Measurements from ENCODE around the gene PSMC3.
A peak's percentile ranks its signal among the peaks of the same experiment; 100 is the strongest.

Gene PSMC3

GRCh38 chr11:47443028-47443700 is 16.9 kb upstream of the PSMC3 start:
- H3K4me1 ChIP-seq (ENCODE audit: insufficient read depth, insufficient read length): peaks cover 3% of the 10 kb centered on the region
- DNase-seq (ENCODE audit: low read depth, low spot score): no peak
- TF ChIP-seq SUZ12 (IDR thresholded peaks at IDR 0.05; ENCODE audit: extremely low read depth, insufficient read depth, insufficient read length) (no peak), ZNF274 (IDR thresholded peaks at IDR 0.05; ENCODE audit: low read depth, low read length) (no peak), YY1 (IDR thresholded peaks at IDR 0.05; ENCODE audit: insufficient read depth, insufficient read length) (no peak)
- H3K9ac ChIP-seq (ENCODE audit: insufficient read length, low read depth): no peak overlapping the region
- H3K36me3 ChIP-seq (ENCODE audit: insufficient read depth, insufficient read length, low read length): no peaks in the 10 kb centered on the region
- no peaks in the 10 kb centered on the region for H3K9me3 ChIP-seq (ENCODE audit: insufficient read depth, low read length)
- H3K27me3 ChIP-seq (ENCODE audit: insufficient read depth, insufficient read length): no peaks in the 10 kb centered on the region
- H3K4me3 ChIP-seq (ENCODE audit: insufficient read length, low read depth): no peak overlapping the region

DNA sequence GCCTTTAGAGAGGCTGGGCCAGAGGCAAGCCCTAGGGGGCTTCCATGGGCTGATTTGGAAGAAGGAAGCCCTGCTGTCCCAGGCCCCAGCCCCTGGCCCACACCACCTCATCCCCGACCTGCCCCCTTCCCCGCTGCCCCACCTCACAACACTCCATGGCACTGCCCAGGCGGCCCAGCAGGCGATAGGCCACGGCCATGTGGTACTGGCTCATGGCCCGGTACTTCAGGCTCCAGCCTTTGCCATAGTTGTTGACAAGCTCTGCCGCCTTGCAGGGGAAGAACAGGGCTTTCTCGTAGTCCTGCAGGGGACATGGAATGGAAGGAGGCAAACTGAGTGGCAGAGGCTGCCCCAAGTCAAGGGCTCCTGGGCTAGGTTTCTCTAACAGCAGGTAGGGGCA is 16.3 kb upstream of the PSMC3 start:
- Histone ChIP-seq H3K9ac (ENCODE audit: insufficient read length, low read depth) (no peak overlapping the region), H3K9me3 (ENCODE audit: insufficient read depth, low read length) (no peaks in the 10 kb centered on the region), H3K36me3 (ENCODE audit: insufficient read depth, insufficient read length, low read length) (no peaks in the 10 kb centered on the region), H3K4me1 (ENCODE audit: insufficient read depth, insufficient read length) (peaks cover 3% of the 10 kb centered on the region), H3K4me3 (ENCODE audit: insufficient read length, low read depth) (no peak overlapping the region), H3K27me3 (ENCODE audit: insufficient read depth, insufficient read length) (no peaks in the 10 kb centered on the region)
- no peak for DNase-seq (ENCODE audit: low read depth, low spot score)
- TF ChIP-seq YY1 (IDR thresholded peaks at IDR 0.05; ENCODE audit: insufficient read depth, insufficient read length) (no peak), SUZ12 (IDR thresholded peaks at IDR 0.05; ENCODE audit: extremely low read depth, insufficient read depth, insufficient read length) (no peak), ZNF274 (IDR thresholded peaks at IDR 0.05; ENCODE audit: low read depth, low read length) (no peak)

- Histone ChIP-seq H3K36me3 (ENCODE audit: insufficient read depth, insufficient read length, low read length) (no peaks in the 10 kb centered on the region), H3K9me3 (ENCODE audit: insufficient read depth, low read length) (no peaks in the 10 kb centered on the region), H3K27me3 (ENCODE audit: insufficient read depth, insufficient read length) (no peaks in the 10 kb centered on the region), H3K4me3 (ENCODE audit: insufficient read length, low read depth) (no peak overlapping the region), H3K9ac (ENCODE audit: insufficient read length, low read depth) (no peak overlapping the region), H3K4me1 (ENCODE audit: insufficient read depth, insufficient read length) (peaks cover 3% of the 10 kb centered on the region)
- DNase-seq (ENCODE audit: low read depth, low spot score): no peak
- TF ChIP-seq ZNF274 (IDR thresholded peaks at IDR 0.05; ENCODE audit: low read depth, low read length) (no peak), YY1 (IDR thresholded peaks at IDR 0.05; ENCODE audit: insufficient read depth, insufficient read length) (no peak), SUZ12 (IDR thresholded peaks at IDR 0.05; ENCODE audit: extremely low read depth, insufficient read depth, insufficient read length) (no peak)
Measured at GRCh38 chr11:47441421-47441820, 15.2 kb upstream of the PSMC3 start.

GRCh38 chr11:47440054-47440476 is 13.8 kb upstream of the PSMC3 start:
- DNase-seq (ENCODE audit: low read depth, low spot score): no peak
- H3K27me3 ChIP-seq (ENCODE audit: insufficient read depth, insufficient read length): no peaks in the 10 kb centered on the region
- no peak overlapping the region for H3K4me3 ChIP-seq (ENCODE audit: insufficient read length, low read depth)
- H3K9me3 ChIP-seq (ENCODE audit: insufficient read depth, low read length): no peaks in the 10 kb centered on the region
- TF ChIP-seq SUZ12 (IDR thresholded peaks at IDR 0.05; ENCODE audit: extremely low read depth, insufficient read depth, insufficient read length): no peak
- peaks cover 3% of the 10 kb centered on the region for H3K4me1 ChIP-seq (ENCODE audit: insufficient read depth, insufficient read length)
- H3K9ac ChIP-seq (ENCODE audit: insufficient read length, low read depth): no peak overlapping the region
- no peaks in the 10 kb centered on the region for H3K36me3 ChIP-seq (ENCODE audit: insufficient read depth, insufficient read length, low read length)

- no peak for DNase-seq (ENCODE audit: low read depth, low spot score)
- Histone ChIP-seq H3K9me3 (ENCODE audit: insufficient read depth, low read length) (no peaks in the 10 kb centered on the region), H3K4me1 (ENCODE audit: insufficient read depth, insufficient read length) (peaks cover 3% of the 10 kb centered on the region), H3K27me3 (ENCODE audit: insufficient read depth, insufficient read length) (no peaks in the 10 kb centered on the region), H3K4me3 (ENCODE audit: insufficient read length, low read depth) (no peak overlapping the region), H3K9ac (ENCODE audit: insufficient read length, low read depth) (no peak overlapping the region), H3K36me3 (ENCODE audit: insufficient read depth, insufficient read length, low read length) (no peaks in the 10 kb centered on the region)
- TF ChIP-seq SUZ12 (IDR thresholded peaks at IDR 0.05; ENCODE audit: extremely low read depth, insufficient read depth, insufficient read length) (no peak), ZNF274 (IDR thresholded peaks at IDR 0.05; ENCODE audit: low read depth, low read length) (no peak), YY1 (IDR thresholded peaks at IDR 0.05; ENCODE audit: insufficient read depth, insufficient read length) (no peak)
Measured at GRCh38 chr11:47438721-47439120, 12.5 kb upstream of the PSMC3 start.

DNA sequence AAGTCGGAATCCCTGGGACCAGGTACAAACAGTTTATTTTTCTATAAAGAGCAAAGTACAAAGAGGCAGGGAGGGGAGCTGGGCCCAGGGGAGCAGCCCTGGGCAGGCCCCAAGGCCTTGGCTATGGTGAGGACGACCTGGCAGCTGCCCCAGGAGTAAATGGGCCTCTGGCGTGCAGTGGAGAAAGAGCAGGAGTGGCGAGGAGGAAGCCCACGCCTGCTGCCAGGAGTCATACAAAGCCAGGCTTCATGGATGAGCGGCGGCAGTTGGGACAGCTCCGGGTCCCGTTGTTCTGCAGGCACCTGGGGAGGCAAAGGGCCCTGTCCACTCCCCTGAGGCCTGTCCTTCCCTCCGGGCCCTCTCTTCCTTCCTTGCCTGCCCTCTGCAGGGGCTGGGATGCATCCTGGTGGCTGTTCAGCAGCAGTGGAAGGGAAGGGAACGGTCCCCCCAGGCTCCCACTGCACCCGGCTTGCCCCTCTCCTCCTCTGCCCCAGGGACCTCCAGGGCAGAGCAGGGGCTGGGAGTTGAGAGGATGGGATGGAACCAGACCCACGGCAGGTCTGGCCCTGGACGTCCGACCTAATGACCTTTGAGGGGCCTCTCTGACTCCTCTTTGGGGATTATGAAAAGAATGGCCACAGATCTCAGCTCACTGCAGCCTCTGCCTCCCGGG is 11.6 kb upstream of the PSMC3 start:
- Histone ChIP-seq H3K36me3 (ENCODE audit: insufficient read depth, insufficient read length, low read length) (no peaks in the 10 kb centered on the region), H3K27me3 (ENCODE audit: insufficient read depth, insufficient read length) (no peaks in the 10 kb centered on the region), H3K9me3 (ENCODE audit: insufficient read depth, low read length) (no peaks in the 10 kb centered on the region), H3K9ac (ENCODE audit: insufficient read length, low read depth) (peak overlapping the region; percentile 69), H3K4me1 (ENCODE audit: insufficient read depth, insufficient read length) (peaks cover 3% of the 10 kb centered on the region), H3K4me3 (ENCODE audit: insufficient read length, low read depth) (no peak overlapping the region)
- no peak for TF ChIP-seq SUZ12 (IDR thresholded peaks at IDR 0.05; ENCODE audit: extremely low read depth, insufficient read depth, insufficient read length)
- TF ChIP-seq YY1 (IDR thresholded peaks at IDR 0.05; ENCODE audit: insufficient read depth, insufficient read length): no peak
- TF ChIP-seq ZNF274 (IDR thresholded peaks at IDR 0.05; ENCODE audit: low read depth, low read length): no peak
- DNase-seq (ENCODE audit: low read depth, low spot score): no peak

- Histone ChIP-seq H3K36me3 (ENCODE audit: insufficient read depth, insufficient read length, low read length) (no peaks in the 10 kb centered on the region), H3K27me3 (ENCODE audit: insufficient read depth, insufficient read length) (no peaks in the 10 kb centered on the region), H3K4me3 (ENCODE audit: insufficient read length, low read depth) (no peak overlapping the region), H3K4me1 (ENCODE audit: insufficient read depth, insufficient read length) (peaks cover 3% of the 10 kb centered on the region), H3K9ac (ENCODE audit: insufficient read length, low read depth) (no peak overlapping the region), H3K9me3 (ENCODE audit: insufficient read depth, low read length) (no peaks in the 10 kb centered on the region)
- TF ChIP-seq SUZ12 (IDR thresholded peaks at IDR 0.05; ENCODE audit: extremely low read depth, insufficient read depth, insufficient read length) (no peak), YY1 (IDR thresholded peaks at IDR 0.05; ENCODE audit: insufficient read depth, insufficient read length) (no peak), ZNF274 (IDR thresholded peaks at IDR 0.05; ENCODE audit: low read depth, low read length) (no peak)
- DNase-seq (ENCODE audit: low read depth, low spot score): no peak
Measured at GRCh38 chr11:47437218-47437745, 11.0 kb upstream of the PSMC3 start.

Data from NT2/D1 (cell line).